K562 (cell line): ENCODE results near the gene TOM1. TPM values are rescaled to one million over a fixed set of nuclear protein-coding genes. Genes with fewer than 3 reads are reported as not detected.

ENCODE experiments used
- ATAC-seq: fragments of 200-7000 bp; cut with Tn5 transposase; 3 replicates; pipeline ENCODE4 v1.9.1; 2020; ENCODE audit warnings: moderate library complexity
- BruUV-seq: library from RNA; stranded (reverse); fragments of 400-500 nt; replicated peaks from 2 replicates; lab custom pipeline; 2021; lab: Mats Ljungman, UMichigan
- CTCF ChIA-PET: fragments of 300-600 bp; formaldehyde crosslinking; extraction: SDS; loops from one replicate; lab custom pipeline; 2021; ENCODE audit warnings: low intra/inter-chr PET ratio; lab: Yijun Ruan, JAX
- POLR2A ChIA-PET: fragments of 300-600, 350-650 bp; sonication (Branson Sonifier 250); formaldehyde crosslinking; extraction: SDS; loops from one replicate; lab custom pipeline; 2021; ENCODE audit warnings: antibody characterized with exemption, inconsistent platforms; lab: Yijun Ruan, JAX
- DNase-seq, 4 experiments: peaks; one replicate each; pipeline versions ENCODE4 v3.0.0 to v3.0.0-alpha.2; 2011 to 2018; ENCODE audit warnings: low spot score in 3 of 4, mixed read lengths in 3 of 4; ENCODE audit errors: extremely low read depth in 1 of 4
- FAIRE-seq: peaks from 2 replicates; lab custom pipeline; 2011; peaks lifted over from hg19 to GRCh38; lab: Jason Lieb, UNC
- H2AFZ ChIP-seq: 2 replicates; pipeline ENCODE4 v1.6.0; 2011; ENCODE audit warnings: low read depth, low read length, control low read depth, inconsistent platforms
- H3K27ac ChIP-seq: fragments of 200-600 bp; 3 replicates; pipeline ENCODE4 v1.8.0; 2011; ENCODE audit warnings: low read depth, mild to moderate bottlenecking, control low read depth, inconsistent platforms, low read length, moderate library complexity, mixed read lengths; ENCODE audit errors: extremely low read depth
- H3K27me3 ChIP-seq, 2 experiments: fragments of 300-600 bp in 1 of 2; 2 replicates in 1 of 2; 3 replicates in 1 of 2; pipeline versions ENCODE4 v1.6.0 to v1.8.0; 2011; ENCODE audit warnings: inconsistent platforms in 2 of 2, low read length in 2 of 2, mild to moderate bottlenecking in 1 of 2, mixed read lengths in 1 of 2, moderate library complexity in 1 of 2; ENCODE audit not compliant: control insufficient read depth in 2 of 2, insufficient read depth in 2 of 2
- H3K36me3 ChIP-seq: fragments of 300-600 bp; 3 replicates; pipeline ENCODE4 v1.8.0; 2011; ENCODE audit warnings: mild to moderate bottlenecking, low read length, inconsistent platforms; ENCODE audit not compliant: control insufficient read depth, insufficient read depth
- H3K4me1 ChIP-seq, 2 experiments: fragments of 200-600 bp in 1 of 2; replicated peaks in 1 of 2; 2 replicates in 1 of 2; 3 replicates in 1 of 2; pipeline versions ENCODE4 v1.5.1 to v1.8.0; 2011; ENCODE audit warnings: inconsistent platforms in 2 of 2, low read length in 2 of 2, mild to moderate bottlenecking in 1 of 2, mixed read lengths in 1 of 2, moderate library complexity in 1 of 2; ENCODE audit not compliant: control insufficient read depth in 2 of 2, insufficient read depth in 2 of 2
- H3K4me2 ChIP-seq: 2 replicates; pipeline ENCODE4 v1.6.1; 2011; ENCODE audit warnings: low read length, control low read depth, inconsistent platforms, mixed read lengths; ENCODE audit not compliant: insufficient read depth
- H3K4me3 ChIP-seq: fragments of 200-600 bp; sonication (generic), shearing (Covaris generic); 2 replicates; pipeline ENCODE4 v1.5.1; 2016; ENCODE audit warnings: control low read depth, inconsistent platforms
- H3K79me2 ChIP-seq: fragments of 200-600 bp; 3 replicates; pipeline ENCODE4 v1.8.0; 2011; ENCODE audit warnings: low read length, inconsistent platforms; ENCODE audit not compliant: control insufficient read depth, insufficient read depth
- H3K9ac ChIP-seq, 2 experiments: 2 replicates each; pipeline versions ENCODE4 v1.6.0 to v1.6.1; 2011; ENCODE audit warnings: low read depth in 2 of 2, low read length in 2 of 2, control low read depth in 1 of 2, inconsistent platforms in 1 of 2, mild to moderate bottlenecking in 1 of 2, mixed read lengths in 1 of 2; ENCODE audit not compliant: insufficient read depth in 1 of 2
- H3K9me1 ChIP-seq: one replicate; pipeline ENCODE4 v1.6.0; 2011; ENCODE audit warnings: inconsistent platforms, mild to moderate bottlenecking, low read length, moderate library complexity; ENCODE audit not compliant: control insufficient read depth, insufficient read depth
- H3K9me3 ChIP-seq: replicated peaks from 2 replicates; pipeline ENCODE4 v1.5.1; 2011; ENCODE audit warnings: low read depth, low read length, inconsistent platforms; ENCODE audit not compliant: control insufficient read depth, insufficient read depth
- H4K20me1 ChIP-seq: replicated peaks from 2 replicates; pipeline ENCODE4 v1.6.1; 2011; ENCODE audit warnings: low read length, inconsistent platforms, mixed read lengths; ENCODE audit not compliant: control insufficient read depth, insufficient read depth
- IRF2 ChIP-seq: sonication (generic); formaldehyde crosslinking; IDR thresholded peaks from 2 replicates; pipeline ENCODE4 v1.8.1; 2022; ENCODE audit warnings: mild to moderate bottlenecking, missing genetic modification reagents
- LARP7 ChIP-seq: fragments of 450-650 bp; IDR thresholded peaks from 2 replicates; pipeline ENCODE4 v1.6.1; 2016
- RBM25 ChIP-seq: fragments of 200-400 bp; formaldehyde crosslinking; IDR thresholded peaks from 2 replicates; pipeline ENCODE4 v1.6.1; 2018; ENCODE audit warnings: low read length, low read depth, moderate library complexity; ENCODE audit not compliant: severe bottlenecking
- WGBS: fragments of 100-300 bp; shearing (Covaris generic); methylation state at CpG from one replicate; pipeline ENCODE4 v1.1.6; 2016; ENCODE audit warnings: low coverage, mixed read lengths; ENCODE audit not compliant: insufficient coverage; ENCODE audit errors: missing lambda C conversion rate; 5-methylcytosine and 5-hydroxymethylcytosine counted together
- in situ Hi-C: fragments of 300-500 bp; cut with MboI; formaldehyde crosslinking; loops from 4 replicates; pipeline ENCODE4 v1.15.0; 2018; ENCODE audit warnings: inconsistent platforms, mixed read lengths
- intact Hi-C: fragments of 100-400 bp; cut with micrococcal nuclease; formaldehyde crosslinking; loops from 2 replicates; pipeline ENCODE4 v1.14.2; 2022
- polyA plus RNA-seq, 8 experiments: library from polyadenylated mRNA; depleted of rRNA in 4 of 8; stranded (reverse) in 5 of 8; unstranded in 3 of 8; fragments of >200 nt; fragmentation: Nextera tagmentation in 2 of 8; fragmentation: Illumina TruSeq in 1 of 8; extraction: Ambion mirVana in 2 of 8; extraction: Trizol in 1 of 8; gene quantifications; 2 replicates each; pipeline versions ENCODE4 v1.2.1 to v1.2.3, GENCODE V29; 2011 to 2014; ENCODE audit warnings: inconsistent platforms in 1 of 8, missing spikeins in 1 of 8
- total RNA-seq, 7 experiments: library from RNA; depleted of rRNA in 6 of 7; stranded (reverse); fragments of >200 nt in 6 of 7; fragmentation: Illumina TruSeq in 2 of 7; extraction: Trizol in 2 of 7; gene quantifications; 2 replicates each; pipeline versions ENCODE4 v1.2.1 to v1.2.3, GENCODE V29; 2011 to 2021; ENCODE audit warnings: low replicate concordance in 1 of 7

The TOM1 gene
- total and polyA plus RNA-seq, 9 of the 15 experiments (the other 6 are each of a cell fraction or from before 2014, with no cell fraction given), result 0.64 to 20.6 (median 12.0) TPM

GRCh38 chr22:35357883-35358621 is 58.4 kb downstream of the TOM1 start:
- ChIA-PET CTCF (no interaction called here), POLR2A (interaction anchor here (1.8 kb wide), 1 partner anchor 12 kb away, joined by 3 read pairs; no protein-coding TSS in a partner anchor)
- Histone ChIP-seq H2AFZ (no peak overlapping the region), H3K36me3 (no peaks in the 10 kb centered on the region), H3K9me3 (no peaks in the 10 kb centered on the region), H3K79me2 (no peaks in the 10 kb centered on the region), H3K9me1 (no peaks in the 10 kb centered on the region), H3K9ac (no peak overlapping the region), H4K20me1 (no peaks in the 10 kb centered on the region), H3K4me1 (peaks cover 0 to 4% of the 10 kb centered on the region in 2 experiments; a peak in 3 of 5 replicates), H3K27me3 (no peaks in the 10 kb centered on the region), H3K4me2 (no peak overlapping the region), H3K27ac (no peak overlapping the region), H3K4me3 (no peak overlapping the region)
- no peak for ATAC-seq
- no peak for DNase-seq
- intact Hi-C loops, result loop anchor here (10.0 kb wide), 2 partner anchors 47 to 107 kb away; partner anchors contain the start of gene MCM5
- in situ Hi-C loops, result loop anchor here (10.0 kb wide), 1 partner anchor 767 kb away; no protein-coding TSS in a partner anchor
- TF ChIP-seq LARP7 (no peak), RBM25 (peak; percentile 47), IRF2 (CRISPR knock-in tag) (no peak)
- FAIRE-seq, result no peak
- 41% methylated on average over 4 of the region's 6 CpGs for WGBS
- BruUV-seq, result no TSS peak
